ENCODE measurements around the gene LYPD6B. TPM values are rescaled to one million over a fixed set of nuclear protein-coding genes. Genes with fewer than 3 reads are reported as not detected.

Gene LYPD6B
- total and polyA plus RNA-seq, 2 donors (not counting 3 experiments of a cell fraction or from before 2014, with no cell fraction given), result not detected

DNA sequence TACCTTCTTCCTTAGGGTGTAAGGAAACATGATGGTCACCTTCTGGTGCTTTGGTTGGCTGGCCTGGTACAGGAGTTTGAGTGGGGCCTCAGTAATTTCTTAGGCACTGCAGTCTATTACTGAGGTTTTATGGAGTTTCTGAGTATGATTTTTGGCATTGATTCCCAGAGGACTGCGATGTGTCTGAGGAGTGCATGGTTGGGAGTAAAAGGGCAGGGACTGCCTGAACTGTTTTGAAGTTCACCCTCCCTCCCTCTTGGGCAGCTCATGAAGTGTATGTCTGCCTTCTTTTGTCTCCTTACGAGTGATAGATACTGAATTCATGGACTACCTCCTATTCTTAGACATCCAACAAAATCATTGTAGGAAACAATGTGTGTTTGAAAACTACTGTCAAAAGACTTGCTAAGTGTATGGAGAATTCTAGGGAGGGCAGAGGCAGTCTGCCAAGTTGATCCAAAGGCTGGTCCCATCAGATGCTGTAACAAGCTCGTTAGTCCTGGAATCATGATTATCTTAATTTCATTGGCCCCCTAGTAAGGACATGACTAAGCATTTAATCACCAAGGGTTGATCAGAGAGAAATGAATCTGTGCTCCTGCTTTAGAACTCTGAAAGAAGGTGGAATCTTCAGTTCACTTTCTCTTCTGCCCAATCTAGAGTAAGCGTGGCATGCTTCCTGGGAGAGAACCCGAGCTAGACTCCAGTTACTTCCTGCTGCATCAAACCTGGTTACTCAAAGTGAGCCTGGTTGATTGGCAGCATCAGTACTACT is 26.5 kb downstream of the LYPD6B start:
- no peak for DNase-seq (ENCODE audit: low read depth, low spot score)
- Histone ChIP-seq H3K4me2 (ENCODE audit: insufficient read depth, low read length) (no peak overlapping the region), H3K4me1 (ENCODE audit: control insufficient read depth, extremely low read depth, insufficient read depth, low read length) (peaks cover 11% of the 10 kb centered on the region), H3K36me3 (ENCODE audit: control insufficient read depth in 2 of 2, extremely low read depth in 1 of 2, insufficient read depth in 2 of 2, low read length in 2 of 2) (no peaks in the 10 kb centered on the region), H3K27me3 (ENCODE audit: control insufficient read depth in 2 of 2, insufficient read depth in 2 of 2, low read length in 2 of 2) (no peaks in the 10 kb centered on the region), H3K9ac (replicated peaks; ENCODE audit: extremely low read depth, insufficient read depth, low read length) (no peak overlapping the region), H3K9me1 (replicated peaks; ENCODE audit: control insufficient read depth, extremely low read depth, insufficient read depth, low read length) (no peaks in the 10 kb centered on the region), H3K4me3 (replicated peaks in 1 of 3; ENCODE audit: insufficient read depth in 1 of 3, low read depth in 1 of 3, low read length in 3 of 3) (no peak overlapping the region), H2AFZ (ENCODE audit: low read depth, low read length) (peak overlapping the region; percentile 9), H3K79me2 (ENCODE audit: control insufficient read depth, insufficient read depth, low read length) (no peaks in the 10 kb centered on the region), H3K27ac (ENCODE audit: insufficient read depth, low read depth, low read length) (peak overlapping the region; percentile 12), H3K9me3 (replicated peaks; ENCODE audit: control insufficient read depth, insufficient read depth, low read length) (no peaks in the 10 kb centered on the region), H4K20me1 (replicated peaks; ENCODE audit: control insufficient read depth, extremely low read depth, insufficient read depth, low read length) (no peaks in the 10 kb centered on the region)
- TF ChIP-seq GATA2 (IDR thresholded peaks at IDR 0.05; ENCODE audit: insufficient read depth, insufficient read length, low read depth, low read length), result peak; percentile 26
- TF ChIP-seq MYC (IDR thresholded peaks at IDR 0.05; ENCODE audit: low read depth, low read length), result no peak
- intact Hi-C loops (cut with micrococcal nuclease) (no loop called here), dilution Hi-C loops (cut with MboI; ENCODE audit: extremely low pct_ligation_motif_present, low sequenced_read_pairs) (no loop called here)
- POLR2A ChIA-PET, result no interaction called here
- CTCF ChIA-PET, result interaction anchor here (1.5 kb wide), 1 partner anchor 12 kb away, joined by 4 read pairs; no protein-coding TSS in a partner anchor
- no peak for FAIRE-seq
- no TSS peak for BruUV-seq (replicated peaks)

DNA sequence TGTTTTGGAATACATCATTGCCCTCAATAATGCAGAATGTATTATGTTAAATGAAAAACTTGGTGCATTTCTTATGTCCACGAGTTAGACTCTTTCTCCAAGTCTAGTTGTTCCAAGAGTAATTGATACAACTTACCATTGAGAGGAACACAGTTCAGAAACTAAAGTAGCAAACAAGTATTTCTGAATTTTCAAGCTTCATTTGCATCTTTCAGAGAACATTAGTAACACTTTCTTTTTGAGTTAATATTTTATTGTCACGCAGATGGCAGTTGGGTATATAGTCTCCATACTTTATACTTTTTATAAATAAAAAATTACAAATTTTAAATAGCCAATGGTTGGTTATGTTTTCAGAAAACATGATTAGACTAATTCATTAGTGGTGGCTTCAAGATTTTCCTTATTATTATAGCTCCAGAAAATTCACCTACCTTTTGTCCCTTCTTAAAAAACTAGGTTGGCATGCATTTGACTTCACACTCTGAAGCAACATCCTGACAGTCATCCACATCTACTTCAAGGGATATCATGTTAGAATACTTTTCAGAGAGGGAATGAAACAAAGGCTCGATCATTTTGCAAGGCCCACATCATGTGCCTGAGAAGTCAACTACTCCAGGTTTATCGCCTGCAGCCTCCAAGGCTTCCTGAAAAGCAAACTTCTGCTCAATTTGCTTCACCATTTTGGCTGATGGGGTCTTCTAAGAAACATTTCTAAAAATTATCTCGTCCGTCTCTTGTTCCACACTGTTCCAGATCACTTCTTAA is 29.9 kb downstream of the LYPD6B start:
- no peaks in the 10 kb centered on the region for H3K36me3 ChIP-seq (ENCODE audit: control insufficient read depth in 2 of 2, extremely low read depth in 1 of 2, insufficient read depth in 2 of 2, low read length in 2 of 2)
- H3K4me2 ChIP-seq (ENCODE audit: insufficient read depth, low read length), result no peak overlapping the region
- CTCF ChIA-PET, result interaction anchor here (1.1 kb wide), 1 partner anchor 10 kb away, joined by 3 read pairs; no protein-coding TSS in a partner anchor
- no peaks in the 10 kb centered on the region for H4K20me1 ChIP-seq (replicated peaks; ENCODE audit: control insufficient read depth, extremely low read depth, insufficient read depth, low read length)
- H3K9ac ChIP-seq (replicated peaks; ENCODE audit: extremely low read depth, insufficient read depth, low read length), result no peak overlapping the region
- no peak overlapping the region for H2AFZ ChIP-seq (ENCODE audit: low read depth, low read length)
- peaks cover 11% of the 10 kb centered on the region for H3K4me1 ChIP-seq (ENCODE audit: control insufficient read depth, extremely low read depth, insufficient read depth, low read length)
- POLR2A ChIA-PET, result no interaction called here
- H3K27me3 ChIP-seq (ENCODE audit: control insufficient read depth in 2 of 2, insufficient read depth in 2 of 2, low read length in 2 of 2), result no peaks in the 10 kb centered on the region
- no peak overlapping the region for H3K4me3 ChIP-seq (replicated peaks in 1 of 3; ENCODE audit: insufficient read depth in 1 of 3, low read depth in 1 of 3, low read length in 3 of 3)
- no peaks in the 10 kb centered on the region for H3K9me3 ChIP-seq (replicated peaks; ENCODE audit: control insufficient read depth, insufficient read depth, low read length)
- no TSS peak for BruUV-seq (replicated peaks)
- FAIRE-seq, result no peak
- DNase-seq (ENCODE audit: low read depth, low spot score), result no peak
- TF ChIP-seq POLR2AphosphoS5 (IDR thresholded peaks at IDR 0.05; ENCODE audit: insufficient read depth, low read depth, low read length), result no peak
- TF ChIP-seq GATA2 (IDR thresholded peaks at IDR 0.05; ENCODE audit: insufficient read depth, insufficient read length, low read depth, low read length), result no peak
- TF ChIP-seq, protein P1, sequence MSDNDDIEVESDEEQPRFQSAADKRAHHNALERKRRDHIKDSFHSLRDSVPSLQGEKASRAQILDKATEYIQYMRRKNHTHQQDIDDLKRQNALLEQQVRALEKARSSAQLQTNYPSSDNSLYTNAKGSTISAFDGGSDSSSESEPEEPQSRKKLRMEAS (IDR thresholded peaks at IDR 0.05; ENCODE audit: insufficient read depth, insufficient read length), result no peak
- no peak for TF ChIP-seq MYC (IDR thresholded peaks at IDR 0.05; ENCODE audit: low read depth, low read length)
- TF ChIP-seq JUN (IDR thresholded peaks at IDR 0.05; ENCODE audit: borderline replicate concordance, insufficient read depth, insufficient read length, low read depth), result no peak
- H3K9me1 ChIP-seq (replicated peaks; ENCODE audit: control insufficient read depth, extremely low read depth, insufficient read depth, low read length), result no peaks in the 10 kb centered on the region
- H3K27ac ChIP-seq (ENCODE audit: insufficient read depth, low read depth, low read length), result peak overlapping the region; percentile 29
- no peaks in the 10 kb centered on the region for H3K79me2 ChIP-seq (ENCODE audit: control insufficient read depth, insufficient read depth, low read length)
- dilution Hi-C loops (cut with MboI; ENCODE audit: extremely low pct_ligation_motif_present, low sequenced_read_pairs) (no loop called here), intact Hi-C loops (cut with micrococcal nuclease) (no loop called here)

Measured in endothelial cell of umbilical vein (primary cell).